Colon (tissue), 2 donors: ENCODE measurements around the gene CSNK1G2.

Experiments used
- FAIRE-seq: peaks from 2 replicates; lab custom pipeline; 2012; peaks lifted over from hg19 to GRCh38; lab: Jason Lieb, UNC
- donor health status: control.
- donor health status: control.

Gene CSNK1G2

GRCh38 chr19:1944088-1944915, 3.3 kb downstream of the CSNK1G2 start:
- FAIRE-seq, result no peak

DNA sequence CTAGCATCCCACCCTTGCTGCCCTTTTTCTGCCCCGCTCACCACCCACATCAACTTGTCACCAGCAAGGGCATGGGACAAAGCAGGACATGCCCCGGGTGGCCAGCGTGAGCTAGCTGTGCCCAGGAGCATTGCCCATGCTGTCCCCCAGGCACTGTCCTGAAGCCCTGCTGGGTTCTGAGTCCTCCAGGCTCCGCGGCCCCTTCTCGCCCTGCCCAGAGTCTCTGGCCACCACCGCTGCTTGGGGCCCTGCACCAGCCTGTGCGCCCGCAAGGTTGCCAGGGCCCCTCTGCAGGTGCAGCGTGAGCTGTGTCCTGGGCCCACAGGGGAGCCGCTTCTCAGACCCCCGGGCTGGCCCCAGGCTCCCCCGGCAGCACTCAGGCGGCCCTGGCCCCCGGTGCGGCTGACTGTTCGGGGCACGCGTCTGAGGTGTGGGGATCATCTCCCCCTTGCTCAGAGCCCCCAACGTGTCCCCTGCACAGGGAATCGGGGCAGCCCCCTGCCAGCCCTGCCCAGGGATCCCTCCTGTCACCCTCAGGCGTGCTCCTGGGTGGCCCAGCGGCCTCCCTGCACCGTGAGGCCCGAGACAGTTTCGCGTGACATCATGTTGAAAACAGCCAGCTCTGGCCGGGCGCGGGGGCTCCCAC, 4.1 kb downstream of the CSNK1G2 start:
- no peak for FAIRE-seq

DNA sequence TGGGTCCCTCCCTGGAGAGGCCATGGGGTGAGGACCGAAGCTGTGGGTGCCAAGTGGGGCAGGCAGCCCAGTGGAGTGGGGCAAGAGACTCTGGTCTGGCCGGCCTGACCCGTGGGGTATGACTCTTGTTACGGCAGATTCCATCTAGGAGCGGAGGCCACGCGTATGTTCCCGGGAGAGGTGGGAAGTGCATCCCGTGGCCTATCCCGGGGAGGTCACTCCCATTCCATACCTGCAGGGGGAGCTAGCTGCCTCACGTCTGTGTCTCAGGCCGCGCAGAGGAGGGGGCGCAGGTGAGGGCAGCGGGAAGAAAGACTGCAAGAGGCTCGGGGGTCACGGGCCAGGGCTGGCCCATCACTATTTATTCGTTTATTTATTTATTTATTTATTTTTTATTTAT, 4.9 kb downstream of the CSNK1G2 start:
- FAIRE-seq, result no peak

GRCh38 chr19:1947651-1948209, 6.8 kb downstream of the CSNK1G2 start:
- no peak for FAIRE-seq

DNA sequence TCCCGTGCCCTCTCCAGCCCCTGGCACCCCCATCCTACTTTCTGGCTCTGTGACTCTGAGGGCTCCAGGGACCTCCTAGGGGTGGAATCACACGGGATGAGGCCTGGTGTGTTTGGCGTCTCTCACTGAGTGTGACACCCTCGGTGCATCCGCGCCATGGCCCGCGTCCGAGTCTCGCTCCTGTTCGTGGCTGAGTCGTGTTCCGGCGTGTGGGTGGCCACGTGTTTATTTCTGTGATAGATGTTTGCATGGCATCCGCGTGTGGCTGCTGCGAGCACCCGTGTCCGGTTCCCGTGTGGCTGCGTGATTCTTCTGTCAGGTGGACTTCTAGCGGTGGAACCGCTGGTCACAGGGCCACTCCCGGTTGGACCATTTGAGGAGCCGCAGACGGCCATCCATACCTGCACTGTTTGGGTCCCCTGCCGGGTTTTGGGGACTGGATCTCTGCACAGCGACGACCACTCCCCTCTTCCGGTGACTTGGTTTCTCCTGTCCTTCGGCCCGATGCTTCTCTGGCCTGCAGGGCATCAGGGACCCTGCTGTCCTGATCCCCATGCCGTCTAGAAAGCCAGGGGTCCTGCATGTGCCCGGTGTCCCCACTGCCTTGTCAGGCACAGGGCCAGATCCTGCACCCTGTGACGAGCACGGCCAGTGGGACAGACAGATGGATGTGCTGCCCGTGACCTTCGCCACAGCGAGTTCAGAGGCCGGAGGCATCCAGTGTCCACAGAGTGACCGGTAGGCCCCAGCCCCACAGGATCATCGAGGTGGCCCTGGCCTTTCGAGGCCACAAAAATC, 8.5 kb downstream of the CSNK1G2 start:
- FAIRE-seq, result no peak

GRCh38 chr19:1950640-1951039, 9.7 kb downstream of the CSNK1G2 start:
- FAIRE-seq, result no peak

DNA sequence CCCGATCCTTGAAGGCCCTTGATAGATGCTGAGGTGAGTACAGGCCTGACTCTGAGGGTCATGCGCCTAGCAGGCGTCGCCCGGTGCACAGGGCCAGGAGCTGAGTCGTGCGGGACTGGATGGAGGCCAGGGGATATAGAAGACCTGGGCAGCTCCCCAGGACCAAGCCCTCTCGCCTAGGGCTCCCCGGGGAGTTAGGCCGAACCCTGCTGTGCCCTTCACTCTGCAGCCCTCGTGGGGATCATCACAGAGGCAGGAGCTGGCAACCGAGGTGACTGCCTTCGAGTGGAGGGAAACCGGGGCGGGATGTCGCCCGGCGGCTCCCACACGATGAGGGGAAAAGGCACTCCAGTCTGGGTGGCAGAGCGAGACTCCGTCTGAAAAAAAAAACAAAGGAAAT, 11.7 kb downstream of the CSNK1G2 start:
- no peak for FAIRE-seq

DNA sequence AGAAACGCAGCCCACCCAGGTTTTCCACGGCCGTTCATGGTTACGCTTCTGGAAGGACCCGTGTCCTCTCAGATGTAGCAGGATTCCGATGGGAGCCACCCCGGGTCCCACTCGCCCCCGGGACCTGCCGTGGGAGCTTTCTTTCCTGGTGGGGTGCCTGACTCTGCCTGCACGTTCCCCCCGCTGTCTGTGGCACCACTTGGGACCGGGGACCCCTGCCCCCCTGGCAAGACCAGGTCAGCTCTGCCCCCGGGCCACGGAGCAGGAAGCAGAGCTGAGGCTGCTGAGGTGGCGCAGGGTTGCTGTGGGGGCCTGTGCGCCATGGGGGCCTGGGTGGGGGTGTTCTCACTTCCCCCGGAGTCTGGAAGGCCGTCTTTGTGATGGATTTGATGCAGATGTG, 12.1 kb downstream of the CSNK1G2 start:
- FAIRE-seq, result no peak

DNA sequence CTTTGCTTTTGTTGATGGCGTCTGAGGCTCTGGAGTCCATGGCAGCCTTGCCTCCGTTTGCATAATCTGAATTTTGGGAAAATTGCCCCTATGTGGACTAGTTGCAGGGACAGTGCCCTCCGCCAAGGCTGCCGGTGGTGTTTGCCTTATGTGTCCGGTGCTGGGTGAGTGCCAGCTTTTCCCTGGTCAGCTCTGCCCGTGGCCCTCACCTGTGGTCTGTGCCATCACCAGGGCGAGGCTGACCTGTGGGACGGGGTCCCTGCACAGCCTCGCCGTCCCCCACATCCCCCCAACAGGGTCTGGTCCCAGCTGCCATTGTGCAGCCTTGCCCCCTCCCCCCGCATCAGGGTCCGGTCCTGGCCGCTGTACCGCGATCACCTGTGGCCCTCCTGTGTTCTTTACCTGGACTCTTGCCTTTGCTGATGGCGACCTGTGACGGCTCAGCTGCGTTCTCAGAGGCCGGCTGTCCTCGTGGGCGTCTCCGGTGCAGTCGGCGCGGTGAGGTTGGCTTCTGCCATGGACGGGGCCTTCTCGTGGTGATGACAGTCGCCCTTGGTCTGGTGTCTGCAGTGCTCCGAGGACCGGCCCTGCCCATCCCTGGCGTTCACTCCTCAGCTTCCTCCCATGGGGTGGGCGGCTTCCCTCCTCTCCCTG, 12.6 kb downstream of the CSNK1G2 start:
- FAIRE-seq, result no peak

DNA sequence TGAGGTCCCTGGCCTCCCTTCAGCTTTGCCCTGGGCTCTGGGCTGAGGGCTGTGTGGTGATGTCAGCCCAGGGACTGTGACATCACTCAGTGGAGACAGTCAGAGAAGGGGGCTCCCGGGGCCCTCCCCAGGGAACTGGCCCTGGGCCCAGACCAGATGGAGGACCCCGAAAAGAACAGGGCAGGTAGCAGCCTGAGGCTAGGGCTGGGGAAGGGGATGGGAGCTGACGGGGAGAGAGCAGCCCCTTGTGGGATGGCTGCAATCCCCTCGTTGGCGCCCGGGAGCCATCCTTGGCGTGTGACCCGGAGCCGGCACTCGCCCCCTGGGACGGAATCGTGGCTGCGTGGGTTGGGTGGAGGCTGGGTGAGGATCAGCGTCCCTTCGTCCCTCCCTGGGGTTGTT, 13.6 kb downstream of the CSNK1G2 start:
- no peak for FAIRE-seq

GRCh38 chr19:1955171-1956121, 14.5 kb downstream of the CSNK1G2 start:
- no peak for FAIRE-seq

DNA sequence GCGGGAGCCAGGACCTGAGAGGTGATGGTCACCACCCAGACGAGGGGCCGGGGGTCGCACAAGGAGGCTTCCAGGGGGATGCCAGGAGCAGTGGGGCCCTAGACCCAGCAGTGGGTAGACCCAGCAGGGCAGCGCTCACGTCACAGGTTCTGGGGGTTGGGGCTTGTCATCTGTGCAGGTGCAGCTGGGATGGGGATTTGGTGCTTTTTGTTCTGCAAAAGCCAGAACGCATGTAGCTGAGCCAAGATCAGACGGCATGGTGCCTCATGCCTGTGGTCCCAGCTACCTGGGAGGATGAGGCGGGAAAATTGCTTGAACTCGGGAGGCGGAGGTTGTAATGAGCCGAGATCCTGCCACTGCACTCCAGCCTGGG, 15.1 kb downstream of the CSNK1G2 start:
- FAIRE-seq, result no peak

GRCh38 chr19:1956868-1957492, 16.0 kb downstream of the CSNK1G2 start:
- no peak for FAIRE-seq

DNA sequence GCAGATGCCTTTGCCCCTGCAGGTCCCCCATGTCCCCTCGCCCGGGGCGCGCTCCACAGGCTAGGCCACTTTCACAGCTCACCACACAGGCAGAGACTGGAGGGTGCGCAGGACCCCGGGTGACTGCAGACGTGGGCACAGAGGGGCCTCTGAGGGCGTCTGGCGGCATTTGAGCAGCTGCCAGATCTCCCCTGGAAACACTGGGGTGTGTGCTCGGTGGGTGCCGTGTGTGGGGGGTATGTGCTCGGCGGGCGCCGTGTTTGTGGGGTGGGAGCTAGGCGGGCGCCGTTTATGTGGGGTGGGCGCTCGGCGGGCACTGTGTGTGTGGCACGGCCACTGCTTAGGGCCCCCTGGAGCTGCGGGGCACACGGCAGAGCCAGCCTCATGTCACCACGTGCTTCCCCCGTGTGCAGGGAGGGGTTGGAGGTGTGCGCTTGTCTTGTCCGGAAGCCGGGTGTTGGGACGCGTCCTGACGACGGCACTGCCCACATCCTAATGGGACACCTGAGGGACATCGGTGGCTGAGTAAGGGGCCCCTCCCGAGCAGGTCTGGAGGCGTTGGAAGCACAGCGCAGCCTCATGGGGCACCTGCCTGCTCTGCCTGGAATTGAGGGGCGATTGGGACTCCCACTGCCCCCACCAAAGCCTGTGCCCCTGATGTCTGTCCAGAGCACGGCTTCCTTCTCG, 16.7 kb downstream of the CSNK1G2 start:
- FAIRE-seq, result no peak

DNA sequence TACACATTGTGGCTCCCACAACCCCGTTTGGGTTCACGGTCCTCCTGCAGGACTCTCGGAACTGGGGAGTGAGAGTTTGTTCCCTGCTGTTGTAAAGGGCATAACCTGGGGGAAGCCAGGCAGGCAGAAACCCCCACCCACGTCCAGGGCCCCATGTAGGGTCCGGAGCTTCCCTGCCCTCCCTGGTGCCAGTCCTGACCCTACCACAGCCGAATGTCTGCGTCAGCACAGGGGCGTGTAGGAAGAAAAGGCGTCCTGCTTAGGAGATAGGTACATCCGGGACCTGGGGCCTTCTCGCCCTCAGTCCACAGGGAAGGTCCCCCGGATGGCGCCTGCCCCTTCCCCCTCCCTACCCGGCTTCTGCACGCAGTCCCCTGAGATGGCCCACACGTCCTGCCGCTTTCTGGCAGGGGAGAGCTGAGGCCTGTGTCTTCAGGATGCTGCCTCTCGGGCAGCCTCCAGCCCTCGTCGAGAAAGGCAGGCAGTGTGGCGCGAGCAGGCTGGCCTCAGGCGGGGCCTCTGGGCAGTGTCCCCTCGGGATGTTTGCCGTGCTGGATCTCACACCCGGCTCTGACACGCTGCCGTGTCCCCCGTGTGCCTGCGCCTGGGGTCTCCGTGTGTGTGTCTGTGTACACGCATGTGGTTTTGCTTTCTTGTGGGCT, 19.1 kb downstream of the CSNK1G2 start:
- no peak for FAIRE-seq

- FAIRE-seq, result no peak
These were observed 20.3 kb downstream of the CSNK1G2 start for GRCh38 chr19:1961000-1961883.

DNA sequence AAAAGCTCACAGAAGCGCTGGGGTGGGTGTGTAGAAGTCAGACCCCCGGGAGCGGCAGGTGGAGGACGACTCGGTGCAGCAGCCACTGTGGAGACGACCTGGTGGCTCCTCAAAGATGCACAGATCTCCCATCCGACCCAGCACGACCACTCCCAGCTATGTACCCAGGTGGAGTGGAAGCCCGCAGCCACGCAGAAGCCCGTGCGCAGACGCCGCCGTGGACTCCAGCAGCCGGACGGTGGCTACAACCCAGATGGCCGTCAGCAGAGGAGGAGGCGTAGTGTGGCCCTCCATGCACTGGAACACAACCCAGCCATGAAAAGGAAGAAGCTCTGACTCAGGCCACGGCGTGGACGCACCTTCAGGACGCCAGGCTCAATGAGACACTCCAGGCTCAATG, 21.7 kb downstream of the CSNK1G2 start:
- no peak for FAIRE-seq

GRCh38 chr19:1967087-1967608, 26.2 kb downstream of the CSNK1G2 start:
- FAIRE-seq, result no peak
